HL-60 (cell line): ENCODE measurements around the gene SERPINB12.

Source experiments
- DNase-seq, 2 experiments: peaks; one replicate each; pipeline ENCODE4 v3.0.0-alpha.2; 2010 to 2020; ENCODE audit warnings: low read depth in 1 of 2, low spot score in 1 of 2
- H3K27ac ChIP-seq: fragments of 250-450 bp; sonication (Bioruptor Pico); replicated peaks from 2 replicates; pipeline ENCODE4 v1.5.1; 2020; ENCODE audit warnings: mild to moderate bottlenecking, moderate library complexity
- H3K27me3 ChIP-seq: fragments of 250-450 bp; sonication (Bioruptor Pico); 2 replicates; pipeline ENCODE4 v1.5.1; 2021; ENCODE audit warnings: mild to moderate bottlenecking, moderate library complexity; ENCODE audit not compliant: insufficient read depth, poor library complexity, severe bottlenecking
- H3K4me3 ChIP-seq: replicated peaks from 2 replicates; pipeline ENCODE4 v1.5.1; 2011; ENCODE audit warnings: mild to moderate bottlenecking, control low read depth, low read length; ENCODE audit not compliant: insufficient read depth
- CTCF ChIP-seq: IDR thresholded peaks from one replicate; pipeline ENCODE4 v1.5.1; 2011; ENCODE audit warnings: low read length, control low read depth, inconsistent platforms; ENCODE audit not compliant: insufficient read depth
- GABPA ChIP-seq: IDR thresholded peaks from 2 replicates; pipeline ENCODE4 v1.6.1; 2012; ENCODE audit warnings: low read depth
- POLR2AphosphoS5 ChIP-seq: IDR thresholded peaks from 2 replicates; pipeline ENCODE4 v1.6.1; 2012; ENCODE audit warnings: low read depth
- REST ChIP-seq: IDR thresholded peaks from 2 replicates; pipeline ENCODE4 v1.6.1; 2012; ENCODE audit warnings: low read depth; ENCODE audit not compliant: insufficient replicate concordance
- SPI1 ChIP-seq: IDR thresholded peaks from 2 replicates; pipeline ENCODE4 v1.6.1; 2012; ENCODE audit warnings: low read depth, mild to moderate bottlenecking, borderline replicate concordance

SERPINB12 gene

GRCh38 chr18:63570721-63571120 is 28.6 kb downstream of the SERPINB12 start:
- DNase-seq = no peak
- Histone ChIP-seq H3K27me3 (no peaks in the 10 kb centered on the region), H3K4me3 (no peak overlapping the region), H3K27ac (no peak overlapping the region)
- TF ChIP-seq REST = no peak
- no peak for TF ChIP-seq CTCF
- TF ChIP-seq GABPA = no peak
- no peak for TF ChIP-seq SPI1
- TF ChIP-seq POLR2AphosphoS5 = no peak

GRCh38 chr18:63575681-63576080 is 33.5 kb downstream of the SERPINB12 start:
- Histone ChIP-seq H3K4me3 (no peak overlapping the region), H3K27me3 (no peaks in the 10 kb centered on the region), H3K27ac (peak overlapping the region; percentile 27; the same call in 1 of the 2 replicates)
- TF ChIP-seq CTCF (no peak), POLR2AphosphoS5 (no peak), REST (no peak), GABPA (no peak), SPI1 (no peak)
- peak; percentile 23 to 49 for DNase-seq

GRCh38 chr18:63578357-63578958 is 36.3 kb downstream of the SERPINB12 start:
- no peaks in the 10 kb centered on the region for H3K27me3 ChIP-seq
- H3K27ac ChIP-seq = peak overlapping the region; percentile 66
- peak in 1 of 2 experiments; percentile 77 for DNase-seq
- no peak overlapping the region for H3K4me3 ChIP-seq
- TF ChIP-seq REST = no peak
- peak; percentile 91 for TF ChIP-seq CTCF
